HEK293 (cell line): ENCODE data around the gene SLC34A3.
A peak's percentile ranks its signal among the peaks of the same experiment; 100 is the strongest.

Experiments
- BCL11B ChIP-seq: fragments of 450-650 bp; formaldehyde crosslinking; IDR thresholded peaks from 2 replicates; pipeline ENCODE4 v1.5.1; 2016; ENCODE audit warnings: low read depth, missing biosample characterization, missing genetic modification characterization
- KLF16 ChIP-seq: fragments of 450-650 bp; formaldehyde crosslinking; IDR thresholded peaks from 2 replicates; pipeline ENCODE4 v1.5.1; 2017; ENCODE audit warnings: missing biosample characterization, missing genetic modification characterization
- MEIS1 ChIP-seq: sonication (generic); formaldehyde crosslinking; IDR thresholded peaks from 2 replicates; pipeline ENCODE4 v1.8.1; 2022; ENCODE audit warnings: missing genetic modification reagents, mild to moderate bottlenecking, borderline replicate concordance
- OSR2 ChIP-seq: fragments of 450-650 bp; formaldehyde crosslinking; IDR thresholded peaks from 2 replicates; pipeline ENCODE4 v1.5.1; 2016; ENCODE audit warnings: missing biosample characterization, missing genetic modification characterization
- RBAK ChIP-seq: fragments of 450-650 bp; formaldehyde crosslinking; IDR thresholded peaks from 2 replicates; pipeline ENCODE4 v1.5.1; 2016; ENCODE audit warnings: missing biosample characterization, missing genetic modification characterization
- REPIN1 ChIP-seq: fragments of 450-650 bp; formaldehyde crosslinking; IDR thresholded peaks from 2 replicates; pipeline ENCODE4 v1.5.1; 2017; ENCODE audit warnings: missing biosample characterization, missing genetic modification characterization, low read depth
- SALL2 ChIP-seq: fragments of 450-650 bp; formaldehyde crosslinking; IDR thresholded peaks from 2 replicates; pipeline ENCODE4 v1.5.0; 2017; ENCODE audit warnings: missing biosample characterization, mild to moderate bottlenecking, missing genetic modification characterization, borderline replicate concordance
- ZBTB20 ChIP-seq: fragments of 450-650 bp; formaldehyde crosslinking; IDR thresholded peaks from 2 replicates; pipeline ENCODE4 v1.5.1; 2016; ENCODE audit warnings: missing biosample characterization, missing genetic modification characterization
- ZIC2 ChIP-seq: fragments of 450-650 bp; formaldehyde crosslinking; IDR thresholded peaks from 2 replicates; pipeline ENCODE4 v1.5.1; 2016; ENCODE audit warnings: missing biosample characterization, missing genetic modification characterization
- ZNF146 ChIP-seq: fragments of 450-650 bp; formaldehyde crosslinking; IDR thresholded peaks from 2 replicates; pipeline ENCODE4 v1.5.1; 2016; ENCODE audit warnings: missing biosample characterization, missing genetic modification characterization
- ZNF335 ChIP-seq: fragments of 450-650 bp; formaldehyde crosslinking; conservative IDR thresholded peaks from 2 replicates; pipeline ENCODE4 v1.5.1; 2016; ENCODE audit warnings: missing biosample characterization, missing genetic modification characterization
- ZNF341 ChIP-seq: fragments of 450-650 bp; formaldehyde crosslinking; IDR thresholded peaks from 2 replicates; pipeline ENCODE4; 2016; ENCODE audit warnings: low read depth, missing biosample characterization, missing genetic modification characterization
- ZNF404 ChIP-seq: fragments of 450-650 bp; formaldehyde crosslinking; IDR thresholded peaks from 2 replicates; pipeline ENCODE4 v1.5.1; 2017; ENCODE audit warnings: missing biosample characterization, missing genetic modification characterization
- ZNF555 ChIP-seq: fragments of 450-650 bp; formaldehyde crosslinking; conservative IDR thresholded peaks from 2 replicates; pipeline ENCODE4 v1.5.1; 2017; ENCODE audit warnings: missing biosample characterization, mild to moderate bottlenecking, missing genetic modification characterization, inconsistent platforms
- ZNF600 ChIP-seq: fragments of 450-650 bp; formaldehyde crosslinking; IDR thresholded peaks from 2 replicates; pipeline ENCODE4 v1.5.1; 2016; ENCODE audit warnings: missing biosample characterization, missing genetic modification characterization
- ZNF623 ChIP-seq: fragments of 450-650 bp; formaldehyde crosslinking; IDR thresholded peaks from 2 replicates; pipeline ENCODE4 v1.5.1; 2016; ENCODE audit warnings: missing biosample characterization, missing genetic modification characterization
- ZNF677 ChIP-seq: fragments of 450-650 bp; IDR thresholded peaks from 2 replicates; pipeline ENCODE4 v1.5.0; 2018; ENCODE audit warnings: missing biosample characterization, mild to moderate bottlenecking, missing genetic modification characterization, moderate library complexity
- TF ChIP-seq, protein P1 (sequence below): fragments of 450-650 bp; formaldehyde crosslinking; IDR thresholded peaks from 2 replicates; pipeline ENCODE4 v1.5.1; 2016; ENCODE audit warnings: missing biosample characterization, missing genetic modification characterization
- TF ChIP-seq, protein P2 (sequence below): fragments of 450-650 bp; formaldehyde crosslinking; conservative IDR thresholded peaks from 2 replicates; pipeline ENCODE4 v1.5.1; 2016; ENCODE audit warnings: low read depth, missing biosample characterization, missing genetic modification characterization
- TF ChIP-seq, protein P3 (sequence below): fragments of 450-650 bp; formaldehyde crosslinking; IDR thresholded peaks from 2 replicates; pipeline ENCODE4 v1.5.1; 2016; ENCODE audit warnings: missing biosample characterization, missing genetic modification characterization
- TF ChIP-seq, protein P4 (sequence below): fragments of 450-650 bp; formaldehyde crosslinking; IDR thresholded peaks from 2 replicates; pipeline ENCODE4 v1.5.1; 2016; ENCODE audit warnings: missing biosample characterization, missing genetic modification characterization
- TF ChIP-seq, protein P5 (sequence below): fragments of 450-650 bp; formaldehyde crosslinking; IDR thresholded peaks from 2 replicates; pipeline ENCODE4 v1.5.1; 2016; ENCODE audit warnings: missing biosample characterization, missing genetic modification characterization
- TF ChIP-seq, protein P6 (sequence below): fragments of 450-650 bp; formaldehyde crosslinking; IDR thresholded peaks from 2 replicates; pipeline ENCODE4 v1.5.1; 2016; ENCODE audit warnings: missing biosample characterization, missing genetic modification characterization
- TF ChIP-seq, protein P7 (sequence below): IDR thresholded peaks from 2 replicates; pipeline ENCODE4 v1.6.1; 2011; ENCODE audit warnings: mild to moderate bottlenecking, low read depth, low read length, borderline replicate concordance

SLC34A3 gene

DNA sequence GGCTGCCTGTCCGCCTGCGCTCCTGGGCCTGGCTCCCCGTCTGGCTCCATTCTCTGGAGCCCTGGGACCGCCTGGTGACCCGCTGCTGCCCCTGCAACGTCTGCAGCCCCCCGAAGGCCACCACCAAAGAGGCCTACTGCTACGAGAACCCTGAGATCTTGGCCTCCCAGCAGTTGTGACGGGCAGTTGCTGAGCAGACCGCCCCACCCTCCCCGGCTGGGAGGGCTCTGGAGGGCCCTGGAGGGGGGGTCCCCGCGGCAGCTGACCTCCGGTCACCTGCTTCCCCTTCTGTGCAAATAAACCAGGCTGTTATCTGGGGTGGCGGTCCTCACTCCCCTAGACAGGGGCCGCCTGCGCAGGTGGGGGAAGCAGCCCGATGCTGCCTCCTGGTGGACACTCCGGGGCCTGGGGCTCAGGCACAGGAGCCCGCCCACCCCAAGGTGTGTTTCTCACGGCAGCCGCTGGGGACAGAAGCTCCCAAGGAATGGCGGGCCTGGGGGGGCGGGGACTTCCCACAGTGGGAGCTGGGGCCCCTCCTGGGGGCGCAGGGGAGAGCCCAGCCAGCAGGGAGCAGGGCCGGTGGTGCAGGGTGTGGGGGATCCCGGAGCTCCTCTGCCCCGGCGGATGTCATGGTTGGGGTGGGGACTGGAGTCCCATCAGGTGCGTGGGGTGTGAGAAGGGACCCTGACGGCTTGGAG, 5.7 kb downstream of the SLC34A3 start (continued):
- TF ChIP-seq, protein P1, sequence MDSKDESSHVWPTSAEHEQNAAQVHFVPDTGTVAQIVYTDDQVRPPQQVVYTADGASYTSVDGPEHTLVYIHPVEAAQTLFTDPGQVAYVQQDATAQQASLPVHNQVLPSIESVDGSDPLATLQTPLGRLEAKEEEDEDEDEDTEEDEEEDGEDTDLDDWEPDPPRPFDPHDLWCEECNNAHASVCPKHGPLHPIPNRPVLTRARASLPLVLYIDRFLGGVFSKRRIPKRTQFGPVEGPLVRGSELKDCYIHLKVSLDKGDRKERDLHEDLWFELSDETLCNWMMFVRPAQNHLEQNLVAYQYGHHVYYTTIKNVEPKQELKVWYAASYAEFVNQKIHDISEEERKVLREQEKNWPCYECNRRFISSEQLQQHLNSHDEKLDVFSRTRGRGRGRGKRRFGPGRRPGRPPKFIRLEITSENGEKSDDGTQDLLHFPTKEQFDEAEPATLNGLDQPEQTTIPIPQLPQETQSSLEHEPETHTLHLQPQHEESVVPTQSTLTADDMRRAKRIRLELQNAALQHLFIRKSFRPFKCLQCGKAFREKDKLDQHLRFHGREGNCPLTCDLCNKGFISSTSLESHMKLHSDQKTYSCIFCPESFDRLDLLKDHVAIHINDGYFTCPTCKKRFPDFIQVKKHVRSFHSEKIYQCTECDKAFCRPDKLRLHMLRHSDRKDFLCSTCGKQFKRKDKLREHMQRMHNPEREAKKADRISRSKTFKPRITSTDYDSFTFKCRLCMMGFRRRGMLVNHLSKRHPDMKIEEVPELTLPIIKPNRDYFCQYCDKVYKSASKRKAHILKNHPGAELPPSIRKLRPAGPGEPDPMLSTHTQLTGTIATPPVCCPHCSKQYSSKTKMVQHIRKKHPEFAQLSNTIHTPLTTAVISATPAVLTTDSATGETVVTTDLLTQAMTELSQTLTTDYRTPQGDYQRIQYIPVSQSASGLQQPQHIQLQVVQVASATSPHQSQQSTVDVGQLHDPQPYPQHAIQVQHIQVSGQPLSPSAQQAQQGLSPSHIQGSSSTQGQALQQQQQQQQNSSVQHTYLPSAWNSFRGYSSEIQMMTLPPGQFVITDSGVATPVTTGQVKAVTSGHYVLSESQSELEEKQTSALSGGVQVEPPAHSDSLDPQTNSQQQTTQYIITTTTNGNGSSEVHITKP (tag by site-specific recombination) = no peak
- TF ChIP-seq RBAK (tag by site-specific recombination) (no peak), ZNF555 (no peak), SALL2 (tag by site-specific recombination) (no peak), ZNF335 (tag by site-specific recombination) (no peak), KLF16 (tag by site-specific recombination) (peak; percentile 97), ZNF341 (peak; percentile 70), OSR2 (tag by site-specific recombination) (peak; percentile 39; the same call in 1 of the 2 replicates), MEIS1 (CRISPR knock-in tag) (no peak), ZNF404 (tag by site-specific recombination) (no peak), ZNF623 (tag by site-specific recombination) (no peak), ZIC2 (tag by site-specific recombination) (peak; percentile 95), REPIN1 (tag by site-specific recombination) (no peak), ZNF146 (tag by site-specific recombination) (no peak), ZNF600 (tag by site-specific recombination) (no peak), BCL11B (tag by site-specific recombination) (no peak; the same call in 1 of the 2 replicates), ZNF677 (tag by site-specific recombination) (no peak), ZBTB20 (tag by site-specific recombination) (peak; percentile 35; the same call in 1 of the 2 replicates)
- TF ChIP-seq, protein P2, sequence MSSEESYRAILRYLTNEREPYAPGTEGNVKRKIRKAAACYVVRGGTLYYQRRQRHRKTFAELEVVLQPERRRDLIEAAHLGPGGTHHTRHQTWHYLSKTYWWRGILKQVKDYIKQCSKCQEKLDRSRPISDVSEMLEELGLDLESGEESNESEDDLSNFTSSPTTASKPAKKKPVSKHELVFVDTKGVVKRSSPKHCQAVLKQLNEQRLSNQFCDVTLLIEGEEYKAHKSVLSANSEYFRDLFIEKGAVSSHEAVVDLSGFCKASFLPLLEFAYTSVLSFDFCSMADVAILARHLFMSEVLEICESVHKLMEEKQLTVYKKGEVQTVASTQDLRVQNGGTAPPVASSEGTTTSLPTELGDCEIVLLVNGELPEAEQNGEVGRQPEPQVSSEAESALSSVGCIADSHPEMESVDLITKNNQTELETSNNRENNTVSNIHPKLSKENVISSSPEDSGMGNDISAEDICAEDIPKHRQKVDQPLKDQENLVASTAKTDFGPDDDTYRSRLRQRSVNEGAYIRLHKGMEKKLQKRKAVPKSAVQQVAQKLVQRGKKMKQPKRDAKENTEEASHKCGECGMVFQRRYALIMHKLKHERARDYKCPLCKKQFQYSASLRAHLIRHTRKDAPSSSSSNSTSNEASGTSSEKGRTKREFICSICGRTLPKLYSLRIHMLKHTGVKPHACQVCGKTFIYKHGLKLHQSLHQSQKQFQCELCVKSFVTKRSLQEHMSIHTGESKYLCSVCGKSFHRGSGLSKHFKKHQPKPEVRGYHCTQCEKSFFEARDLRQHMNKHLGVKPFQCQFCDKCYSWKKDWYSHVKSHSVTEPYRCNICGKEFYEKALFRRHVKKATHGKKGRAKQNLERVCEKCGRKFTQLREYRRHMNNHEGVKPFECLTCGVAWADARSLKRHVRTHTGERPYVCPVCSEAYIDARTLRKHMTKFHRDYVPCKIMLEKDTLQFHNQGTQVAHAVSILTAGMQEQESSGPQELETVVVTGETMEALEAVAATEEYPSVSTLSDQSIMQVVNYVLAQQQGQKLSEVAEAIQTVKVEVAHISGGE (tag by site-specific recombination) = no peak
- TF ChIP-seq, protein P3, sequence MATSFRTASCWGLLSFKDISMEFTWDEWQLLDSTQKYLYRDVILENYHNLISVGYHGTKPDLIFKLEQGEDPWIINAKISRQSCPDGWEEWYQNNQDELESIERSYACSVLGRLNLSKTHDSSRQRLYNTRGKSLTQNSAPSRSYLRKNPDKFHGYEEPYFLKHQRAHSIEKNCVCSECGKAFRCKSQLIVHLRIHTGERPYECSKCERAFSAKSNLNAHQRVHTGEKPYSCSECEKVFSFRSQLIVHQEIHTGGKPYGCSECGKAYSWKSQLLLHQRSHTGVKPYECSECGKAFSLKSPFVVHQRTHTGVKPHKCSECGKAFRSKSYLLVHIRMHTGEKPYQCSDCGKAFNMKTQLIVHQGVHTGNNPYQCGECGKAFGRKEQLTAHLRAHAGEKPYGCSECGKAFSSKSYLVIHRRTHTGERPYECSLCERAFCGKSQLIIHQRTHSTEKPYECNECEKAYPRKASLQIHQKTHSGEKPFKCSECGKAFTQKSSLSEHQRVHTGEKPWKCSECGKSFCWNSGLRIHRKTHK (tag by site-specific recombination) = no peak
- TF ChIP-seq, protein P4, sequence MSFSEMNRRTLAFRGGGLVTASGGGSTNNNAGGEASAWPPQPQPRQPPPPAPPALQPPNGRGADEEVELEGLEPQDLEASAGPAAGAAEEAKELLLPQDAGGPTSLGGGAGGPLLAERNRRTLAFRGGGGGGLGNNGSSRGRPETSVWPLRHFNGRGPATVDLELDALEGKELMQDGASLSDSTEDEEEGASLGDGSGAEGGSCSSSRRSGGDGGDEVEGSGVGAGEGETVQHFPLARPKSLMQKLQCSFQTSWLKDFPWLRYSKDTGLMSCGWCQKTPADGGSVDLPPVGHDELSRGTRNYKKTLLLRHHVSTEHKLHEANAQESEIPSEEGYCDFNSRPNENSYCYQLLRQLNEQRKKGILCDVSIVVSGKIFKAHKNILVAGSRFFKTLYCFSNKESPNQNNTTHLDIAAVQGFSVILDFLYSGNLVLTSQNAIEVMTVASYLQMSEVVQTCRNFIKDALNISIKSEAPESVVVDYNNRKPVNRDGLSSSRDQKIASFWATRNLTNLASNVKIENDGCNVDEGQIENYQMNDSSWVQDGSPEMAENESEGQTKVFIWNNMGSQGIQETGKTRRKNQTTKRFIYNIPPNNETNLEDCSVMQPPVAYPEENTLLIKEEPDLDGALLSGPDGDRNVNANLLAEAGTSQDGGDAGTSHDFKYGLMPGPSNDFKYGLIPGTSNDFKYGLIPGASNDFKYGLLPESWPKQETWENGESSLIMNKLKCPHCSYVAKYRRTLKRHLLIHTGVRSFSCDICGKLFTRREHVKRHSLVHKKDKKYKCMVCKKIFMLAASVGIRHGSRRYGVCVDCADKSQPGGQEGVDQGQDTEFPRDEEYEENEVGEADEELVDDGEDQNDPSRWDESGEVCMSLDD (tag by site-specific recombination) = peak; percentile 90
- TF ChIP-seq, protein P5, sequence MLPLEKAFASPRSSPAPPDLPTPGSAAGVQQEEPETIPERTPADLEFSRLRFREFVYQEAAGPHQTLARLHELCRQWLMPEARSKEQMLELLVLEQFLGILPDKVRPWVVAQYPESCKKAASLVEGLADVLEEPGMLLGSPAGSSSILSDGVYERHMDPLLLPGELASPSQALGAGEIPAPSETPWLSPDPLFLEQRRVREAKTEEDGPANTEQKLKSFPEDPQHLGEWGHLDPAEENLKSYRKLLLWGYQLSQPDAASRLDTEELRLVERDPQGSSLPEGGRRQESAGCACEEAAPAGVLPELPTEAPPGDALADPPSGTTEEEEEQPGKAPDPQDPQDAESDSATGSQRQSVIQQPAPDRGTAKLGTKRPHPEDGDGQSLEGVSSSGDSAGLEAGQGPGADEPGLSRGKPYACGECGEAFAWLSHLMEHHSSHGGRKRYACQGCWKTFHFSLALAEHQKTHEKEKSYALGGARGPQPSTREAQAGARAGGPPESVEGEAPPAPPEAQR (tag by site-specific recombination) = no peak
- TF ChIP-seq, protein P6, sequence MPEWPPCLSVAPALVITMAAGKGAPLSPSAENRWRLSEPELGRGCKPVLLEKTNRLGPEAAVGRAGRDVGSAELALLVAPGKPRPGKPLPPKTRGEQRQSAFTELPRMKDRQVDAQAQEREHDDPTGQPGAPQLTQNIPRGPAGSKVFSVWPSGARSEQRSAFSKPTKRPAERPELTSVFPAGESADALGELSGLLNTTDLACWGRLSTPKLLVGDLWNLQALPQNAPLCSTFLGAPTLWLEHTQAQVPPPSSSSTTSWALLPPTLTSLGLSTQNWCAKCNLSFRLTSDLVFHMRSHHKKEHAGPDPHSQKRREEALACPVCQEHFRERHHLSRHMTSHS (tag by site-specific recombination) = no peak
- TF ChIP-seq, protein P7, sequence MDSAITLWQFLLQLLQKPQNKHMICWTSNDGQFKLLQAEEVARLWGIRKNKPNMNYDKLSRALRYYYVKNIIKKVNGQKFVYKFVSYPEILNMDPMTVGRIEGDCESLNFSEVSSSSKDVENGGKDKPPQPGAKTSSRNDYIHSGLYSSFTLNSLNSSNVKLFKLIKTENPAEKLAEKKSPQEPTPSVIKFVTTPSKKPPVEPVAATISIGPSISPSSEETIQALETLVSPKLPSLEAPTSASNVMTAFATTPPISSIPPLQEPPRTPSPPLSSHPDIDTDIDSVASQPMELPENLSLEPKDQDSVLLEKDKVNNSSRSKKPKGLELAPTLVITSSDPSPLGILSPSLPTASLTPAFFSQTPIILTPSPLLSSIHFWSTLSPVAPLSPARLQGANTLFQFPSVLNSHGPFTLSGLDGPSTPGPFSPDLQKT = no peak
